ENCODE data around the gene TRIM37. TPM values are rescaled to one million over a fixed set of nuclear protein-coding genes. Genes with fewer than 3 reads are reported as not detected.
"Not testable (repeated sequence)": the region's sequence is repeated elsewhere in the genome, so short reads cannot be mapped to it uniquely, and the experiment has no call there.

TRIM37 gene
- total RNA-seq, 2 donors from 2014 or later = 19.7 to 19.8 TPM

GRCh38 chr17:58969612-58970011, 137.1 kb downstream of the TRIM37 start:
- intact Hi-C loops (cut with DNase I) = no loop called here

GRCh38 chr17:58969156-58969555, 137.5 kb downstream of the TRIM37 start:
- DNase-seq (ENCODE audit: low spot score) = no peak
- intact Hi-C loops (cut with DNase I) = no loop called here

More at GRCh38 chr17:58969612-58970011, 137.1 kb downstream of the TRIM37 start:
- DNase-seq (ENCODE audit: low spot score) = no peak

GRCh38 chr17:58968426-58969061, 138.1 kb downstream of the TRIM37 start:
- intact Hi-C loops (cut with DNase I) = no loop called here
- DNase-seq (ENCODE audit: low spot score) = no peak

- intact Hi-C loops (cut with DNase I) = no loop called here
- no peak for DNase-seq (ENCODE audit: low spot score)
These were observed 140.5 kb downstream of the TRIM37 start for GRCh38 chr17:58966208-58966607.

- no peak for DNase-seq (ENCODE audit: low spot score)
- intact Hi-C loops (cut with DNase I) = no loop called here
These were observed 141.5 kb downstream of the TRIM37 start for GRCh38 chr17:58965221-58965620.

GRCh38 chr17:58960068-58960467, 146.6 kb downstream of the TRIM37 start:
- intact Hi-C loops (cut with DNase I) = no loop called here
- DNase-seq (ENCODE audit: low spot score) = no peak

- intact Hi-C loops (cut with DNase I); DNase-seq (ENCODE audit: low spot score): not testable (repeated sequence)
These were observed 149.0 kb downstream of the TRIM37 start for GRCh38 chr17:58957725-58958073.

- DNase-seq (ENCODE audit: low spot score) = no peak
- intact Hi-C loops (cut with DNase I) = no loop called here
These were observed 149.5 kb downstream of the TRIM37 start for GRCh38 chr17:58956997-58957724.

GRCh38 chr17:58954358-58954757, 152.3 kb downstream of the TRIM37 start:
- DNase-seq (ENCODE audit: low spot score); intact Hi-C loops (cut with DNase I): not testable (repeated sequence)

GRCh38 chr17:58947824-58948223, 158.9 kb downstream of the TRIM37 start:
- DNase-seq (ENCODE audit: low spot score) = no peak
- intact Hi-C loops (cut with DNase I) = no loop called here

- intact Hi-C loops (cut with DNase I) = no loop called here
- DNase-seq (ENCODE audit: low spot score) = no peak
These were observed 159.3 kb downstream of the TRIM37 start for GRCh38 chr17:58947411-58947810.

- DNase-seq (ENCODE audit: low spot score) = no peak
- intact Hi-C loops (cut with DNase I) = no loop called here
These were observed 162.5 kb downstream of the TRIM37 start for GRCh38 chr17:58944166-58944565.

GRCh38 chr17:58936295-58936694, 170.4 kb downstream of the TRIM37 start:
- intact Hi-C loops (cut with DNase I) = no loop called here

GRCh38 chr17:58932956-58933355, 173.7 kb downstream of the TRIM37 start:
- intact Hi-C loops (cut with DNase I) = no loop called here
- DNase-seq (ENCODE audit: low spot score) = no peak

More at GRCh38 chr17:58936295-58936694, 170.4 kb downstream of the TRIM37 start:
- no peak for DNase-seq (ENCODE audit: low spot score)

Small RNA genes within 50 kb of the gene (microRNA-seq; reads per million reads assigned to microRNA genes)
- gene MIR301A (ENCODE audit: borderline microRNAs expressed in 2 of 2) (76.0 to 663 reads per million in 2 donors), gene MIR454 (ENCODE audit: borderline microRNAs expressed in 2 of 2) (703 to 1,123 reads per million in 2 donors)

Other genes with a start within 250 kb of the TRIM37 start
- 10 to 100 TPM; 28.9 to 33.4 TPM for gene SKA2, start 48.3 kb upstream of the TRIM37 start, total RNA-seq
- gene PRR11, start 48.9 kb upstream of the TRIM37 start, total RNA-seq = 1 to 10 TPM in 1 of 2 donors, under 1 TPM in 1; 0.81 to 2.0 TPM
- gene SMG8, start 103.2 kb upstream of the TRIM37 start, total RNA-seq = 1 to 10 TPM; 6.9 to 8.2 TPM
- 1 to 10 TPM; 2.5 to 2.7 TPM for gene GDPD1, start 113.6 kb upstream of the TRIM37 start, total RNA-seq
- gene YPEL2, start 224.8 kb upstream of the TRIM37 start, total RNA-seq = 10 to 100 TPM; 25.8 to 40.3 TPM

Data from posterior vena cava (tissue), 2 donors.